Stimulated activated naive CD8-positive, alpha-beta T cell treated with anti-CD3 and anti-CD28 coated beads, Interleukin-15, Interleukin-2, amounts not matched to agents 100 ng/mL and 50 ng/mL, for 24 hours (primary cell): ENCODE results near the gene GPR15LG.
"Not testable (repeated sequence)": the region's sequence is repeated elsewhere in the genome, so short reads cannot be mapped to it uniquely, and the experiment has no call there.

Source experiments
- H3K27ac Mint-ChIP-seq: one replicate; pipeline ENCODE4 v1.8.0; 2021; ENCODE audit warnings: mild to moderate bottlenecking, mixed read lengths
- H3K27me3 Mint-ChIP-seq: one replicate; pipeline ENCODE4 v1.8.0; 2021; ENCODE audit warnings: mixed read lengths
- H3K36me3 Mint-ChIP-seq: one replicate; pipeline ENCODE4 v1.8.0; 2021; ENCODE audit warnings: low read depth, mixed read lengths
- H3K4me1 Mint-ChIP-seq: one replicate; pipeline ENCODE4 v1.8.0; 2021; ENCODE audit warnings: low read depth, mixed read lengths
- H3K4me3 Mint-ChIP-seq: one replicate; pipeline ENCODE4 v1.8.0; 2021; ENCODE audit warnings: mild to moderate bottlenecking, mixed read lengths
- H3K9me3 Mint-ChIP-seq: one replicate; pipeline ENCODE4 v1.8.0; 2021; ENCODE audit warnings: mixed read lengths

Gene GPR15LG

GRCh38 chr10:84176351-84176750 lies 2.8 kb downstream of the GPR15LG start:
- Mint-ChIP-seq H3K27ac (peak overlapping the region; percentile 9), H3K4me3 (no peak overlapping the region), H3K27me3 (no peaks in the 10 kb centered on the region), H3K4me1 (peaks cover 10% of the 10 kb centered on the region), H3K36me3 (no peaks in the 10 kb centered on the region), H3K9me3 (no peaks in the 10 kb centered on the region)

GRCh38 chr10:84176836-84177474 lies 3.4 kb downstream of the GPR15LG start:
- no peaks in the 10 kb centered on the region for H3K9me3 Mint-ChIP-seq
- H3K27me3 Mint-ChIP-seq = no peaks in the 10 kb centered on the region
- H3K27ac Mint-ChIP-seq = peak overlapping the region; percentile 9
- H3K4me1 Mint-ChIP-seq = peaks cover 10% of the 10 kb centered on the region
- H3K36me3 Mint-ChIP-seq = no peaks in the 10 kb centered on the region
- H3K4me3 Mint-ChIP-seq = no peak overlapping the region

- Mint-ChIP-seq H3K36me3 (no peaks in the 10 kb centered on the region), H3K4me3 (no peak overlapping the region), H3K9me3 (no peaks in the 10 kb centered on the region), H3K27ac (no peak overlapping the region), H3K4me1 (peaks cover 10% of the 10 kb centered on the region), H3K27me3 (no peaks in the 10 kb centered on the region)
Observed at GRCh38 chr10:84177541-84178141, 4.0 kb downstream of the GPR15LG start.

- Mint-ChIP-seq H3K27ac (no peak overlapping the region), H3K9me3 (no peaks in the 10 kb centered on the region), H3K4me1 (peaks cover 6% of the 10 kb centered on the region), H3K4me3 (no peak overlapping the region), H3K27me3 (no peaks in the 10 kb centered on the region), H3K36me3 (no peaks in the 10 kb centered on the region)
Observed at GRCh38 chr10:84178160-84178609, 4.6 kb downstream of the GPR15LG start.

- Mint-ChIP-seq H3K9me3 (no peaks in the 10 kb centered on the region), H3K27ac (no peak overlapping the region), H3K4me1 (peaks cover 6% of the 10 kb centered on the region), H3K4me3 (no peak overlapping the region), H3K36me3 (no peaks in the 10 kb centered on the region), H3K27me3 (no peaks in the 10 kb centered on the region)
Observed at GRCh38 chr10:84179059-84179710, 5.6 kb downstream of the GPR15LG start.

GRCh38 chr10:84180386-84180785 lies 6.8 kb downstream of the GPR15LG start:
- not testable (repeated sequence) for H3K9me3 Mint-ChIP-seq, H3K27me3 Mint-ChIP-seq, H3K27ac Mint-ChIP-seq, H3K4me1 Mint-ChIP-seq, H3K4me3 Mint-ChIP-seq, H3K36me3 Mint-ChIP-seq

- H3K27ac Mint-ChIP-seq = no peak overlapping the region
- no peaks in the 10 kb centered on the region for H3K9me3 Mint-ChIP-seq
- H3K36me3 Mint-ChIP-seq = no peaks in the 10 kb centered on the region
- H3K27me3 Mint-ChIP-seq = no peaks in the 10 kb centered on the region
- H3K4me1 Mint-ChIP-seq = peaks cover 4% of the 10 kb centered on the region
- no peak overlapping the region for H3K4me3 Mint-ChIP-seq
Observed at GRCh38 chr10:84181631-84182030, 8.0 kb downstream of the GPR15LG start.

- H3K27me3 Mint-ChIP-seq = no peaks in the 10 kb centered on the region
- H3K36me3 Mint-ChIP-seq = no peaks in the 10 kb centered on the region
- no peaks in the 10 kb centered on the region for H3K4me1 Mint-ChIP-seq
- H3K27ac Mint-ChIP-seq = no peak overlapping the region
- H3K9me3 Mint-ChIP-seq = no peaks in the 10 kb centered on the region
- no peak overlapping the region for H3K4me3 Mint-ChIP-seq
Observed at GRCh38 chr10:84184517-84184916, 10.9 kb downstream of the GPR15LG start.

GRCh38 chr10:84185526-84186175 lies 12.1 kb downstream of the GPR15LG start:
- Mint-ChIP-seq H3K27me3 (no peaks in the 10 kb centered on the region), H3K4me1 (no peaks in the 10 kb centered on the region), H3K36me3 (no peaks in the 10 kb centered on the region), H3K9me3 (no peaks in the 10 kb centered on the region), H3K27ac (no peak overlapping the region), H3K4me3 (no peak overlapping the region)

- Mint-ChIP-seq H3K27me3 (peaks cover 7% of the 10 kb centered on the region), H3K27ac (no peak overlapping the region), H3K36me3 (no peaks in the 10 kb centered on the region), H3K9me3 (no peaks in the 10 kb centered on the region), H3K4me1 (peaks cover 6% of the 10 kb centered on the region), H3K4me3 (no peak overlapping the region)
Observed at GRCh38 chr10:84188815-84189214, 15.2 kb downstream of the GPR15LG start.

GRCh38 chr10:84190621-84191020 lies 17.0 kb downstream of the GPR15LG start:
- Mint-ChIP-seq H3K27me3 (peaks cover 15% of the 10 kb centered on the region), H3K9me3 (no peaks in the 10 kb centered on the region), H3K27ac (no peak overlapping the region), H3K4me1 (peaks cover 10% of the 10 kb centered on the region), H3K4me3 (no peak overlapping the region), H3K36me3 (no peaks in the 10 kb centered on the region)

GRCh38 chr10:84191106-84191505 lies 17.5 kb downstream of the GPR15LG start:
- Mint-ChIP-seq H3K27ac (no peak overlapping the region), H3K9me3 (no peaks in the 10 kb centered on the region), H3K27me3 (peaks cover 19% of the 10 kb centered on the region), H3K4me3 (no peak overlapping the region), H3K4me1 (peaks cover 11% of the 10 kb centered on the region), H3K36me3 (no peaks in the 10 kb centered on the region)

- Mint-ChIP-seq H3K27ac (no peak overlapping the region), H3K4me3 (no peak overlapping the region)
Observed at GRCh38 chr10:84193327-84193726, 19.7 kb downstream of the GPR15LG start.

GRCh38 chr10:84193846-84194423 lies 20.3 kb downstream of the GPR15LG start:
- H3K36me3 Mint-ChIP-seq = no peaks in the 10 kb centered on the region
- H3K4me3 Mint-ChIP-seq = peak overlapping the region; percentile 57
- H3K27ac Mint-ChIP-seq = no peak overlapping the region
- peaks cover 11% of the 10 kb centered on the region for H3K4me1 Mint-ChIP-seq
- peaks cover 30% of the 10 kb centered on the region for H3K27me3 Mint-ChIP-seq
- no peaks in the 10 kb centered on the region for H3K9me3 Mint-ChIP-seq

More at GRCh38 chr10:84193327-84193726, 19.7 kb downstream of the GPR15LG start:
- Mint-ChIP-seq H3K4me1 (peaks cover 11% of the 10 kb centered on the region), H3K27me3 (peaks cover 30% of the 10 kb centered on the region), H3K36me3 (no peaks in the 10 kb centered on the region), H3K9me3 (no peaks in the 10 kb centered on the region)
